BJ (cell line): ENCODE measurements around the gene C1QTNF1. TPM values are rescaled to one million over a fixed set of nuclear protein-coding genes. Genes with fewer than 3 reads are reported as not detected.

Experiments used
- CTCF ChIA-PET: fragments of 350-600 bp; formaldehyde crosslinking; extraction: SDS; loops from one replicate; lab custom pipeline; 2021; ENCODE audit warnings: antibody characterized with exemption, inconsistent platforms; lab: Yijun Ruan, JAX
- POLR2A ChIA-PET: fragments of 300-600 bp; sonication (Branson Sonifier 250); formaldehyde crosslinking; extraction: SDS; loops from one replicate; lab custom pipeline; 2021; ENCODE audit warnings: antibody characterized with exemption; lab: Charles Lee
- DNase-seq: peaks from one replicate; pipeline ENCODE4 v3.0.0-alpha.2; 2011; ENCODE audit warnings: low read depth
- H3K27me3 ChIP-seq: 2 replicates; pipeline ENCODE4 v1.6.0; 2011; ENCODE audit warnings: low read length; ENCODE audit not compliant: control insufficient read depth, insufficient read depth
- H3K36me3 ChIP-seq: 2 replicates; pipeline ENCODE4 v1.5.1; 2011; ENCODE audit warnings: low read length; ENCODE audit not compliant: control insufficient read depth, insufficient read depth
- H3K4me3 ChIP-seq: 2 replicates; pipeline ENCODE4 v1.5.1; 2011; ENCODE audit warnings: low read depth, mild to moderate bottlenecking, control low read depth, low read length
- CTCF ChIP-seq: IDR thresholded peaks from 2 replicates; pipeline ENCODE4 v1.5.1; 2011; ENCODE audit warnings: low read depth, mild to moderate bottlenecking, control low read depth, inconsistent platforms, low read length, moderate library complexity; ENCODE audit not compliant: insufficient read depth
- polyA plus RNA-seq: library from polyadenylated mRNA; depleted of rRNA; stranded (reverse); fragments of >200 nt; gene quantifications from 2 replicates; pipeline ENCODE4 v1.2.3, GENCODE V29; 2011

C1QTNF1 gene
- polyA plus RNA-seq, 1 experiment: 20.7 TPM

- TF ChIP-seq CTCF: no peak
- no peak for DNase-seq
- Histone ChIP-seq H3K27me3 (no peaks in the 10 kb centered on the region), H3K36me3 (peaks cover 2% of the 10 kb centered on the region; the same call in 1 of the 2 replicates), H3K4me3 (no peak overlapping the region)
- ChIA-PET POLR2A (no interaction called here), CTCF (interaction anchor here (1.2 to 3.3 kb wide), 9 partner anchors 10 to 349 kb away, joined by 4 to 61 read pairs (median 30); no protein-coding TSS in a partner anchor)
Measured at GRCh38 chr17:79043191-79043930, 19.4 kb downstream of the C1QTNF1 start.

DNA sequence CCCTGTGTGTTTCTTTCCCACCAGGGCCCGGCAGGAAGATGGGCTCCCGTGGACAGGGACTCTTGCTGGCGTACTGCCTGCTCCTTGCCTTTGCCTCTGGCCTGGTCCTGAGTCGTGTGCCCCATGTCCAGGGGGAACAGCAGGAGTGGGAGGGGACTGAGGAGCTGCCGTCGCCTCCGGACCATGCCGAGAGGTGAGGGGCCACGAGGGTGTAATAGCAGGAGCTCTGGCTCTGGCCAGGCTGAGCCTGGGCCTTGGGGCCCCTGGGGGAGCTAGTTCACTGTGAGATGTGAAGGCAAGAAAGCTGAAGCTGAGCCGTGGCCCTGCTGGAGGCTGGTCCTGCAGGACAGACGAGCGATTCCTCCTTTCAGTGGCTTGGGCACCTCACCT is 20.0 kb downstream of the C1QTNF1 start:
- no peak for DNase-seq
- ChIA-PET POLR2A (no interaction called here), CTCF (interaction anchor here (1.2 to 3.3 kb wide), 11 partner anchors 10 to 348 kb away, joined by 4 to 61 read pairs (median 27); no protein-coding TSS in a partner anchor)

DNA sequence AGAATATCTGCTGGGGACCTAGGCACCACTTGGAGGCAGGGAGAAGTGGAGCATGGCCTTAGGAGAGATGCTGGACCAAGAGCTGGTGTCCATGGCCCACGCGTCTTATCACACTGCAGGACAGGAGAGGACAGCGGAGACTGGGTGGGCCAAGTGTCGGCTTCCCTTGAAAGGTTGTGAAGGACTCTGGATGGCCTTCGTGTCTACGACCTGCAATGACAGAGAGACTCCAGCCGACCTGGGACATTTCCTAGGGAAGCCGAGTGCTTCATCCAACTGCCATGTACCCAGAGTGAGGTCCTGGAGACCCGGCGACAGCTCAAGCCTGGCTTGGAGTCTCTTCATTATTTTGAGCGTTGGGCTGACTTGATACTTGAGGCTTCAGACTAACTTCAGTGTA is 20.5 kb downstream of the C1QTNF1 start:
- no peak for TF ChIP-seq CTCF
- no peak for DNase-seq
- no peaks in the 10 kb centered on the region; the same call in 1 of the 2 replicates for H3K27me3 ChIP-seq
- POLR2A ChIA-PET: no interaction called here
- CTCF ChIA-PET: interaction anchor here (1.2 to 3.3 kb wide), 15 partner anchors 8 to 357 kb away, joined by 3 to 61 read pairs (median 21); no protein-coding TSS in a partner anchor
- H3K4me3 ChIP-seq: no peak overlapping the region
- peaks cover 2% of the 10 kb centered on the region; the same call in 1 of the 2 replicates for H3K36me3 ChIP-seq

More for the DNA sequence above, 20.0 kb downstream of the C1QTNF1 start:
- Histone ChIP-seq H3K4me3 (no peak overlapping the region), H3K27me3 (no peaks in the 10 kb centered on the region; the same call in 1 of the 2 replicates), H3K36me3 (peaks cover 2% of the 10 kb centered on the region; the same call in 1 of the 2 replicates)
- no peak for TF ChIP-seq CTCF

- ChIA-PET POLR2A (no interaction called here), CTCF (interaction anchor here (1.1 to 3.3 kb wide), 25 partner anchors 8 to 356 kb away, joined by 3 to 61 read pairs (median 10); partner anchors contain the start of gene ENGASE)
- TF ChIP-seq CTCF: no peak
- no peak overlapping the region for H3K4me3 ChIP-seq
- H3K36me3 ChIP-seq: peaks cover 2% of the 10 kb centered on the region; the same call in 1 of the 2 replicates
- no peak for DNase-seq
- H3K27me3 ChIP-seq: no peaks in the 10 kb centered on the region; the same call in 1 of the 2 replicates
Measured at GRCh38 chr17:79045001-79045729, 21.2 kb downstream of the C1QTNF1 start.

DNA sequence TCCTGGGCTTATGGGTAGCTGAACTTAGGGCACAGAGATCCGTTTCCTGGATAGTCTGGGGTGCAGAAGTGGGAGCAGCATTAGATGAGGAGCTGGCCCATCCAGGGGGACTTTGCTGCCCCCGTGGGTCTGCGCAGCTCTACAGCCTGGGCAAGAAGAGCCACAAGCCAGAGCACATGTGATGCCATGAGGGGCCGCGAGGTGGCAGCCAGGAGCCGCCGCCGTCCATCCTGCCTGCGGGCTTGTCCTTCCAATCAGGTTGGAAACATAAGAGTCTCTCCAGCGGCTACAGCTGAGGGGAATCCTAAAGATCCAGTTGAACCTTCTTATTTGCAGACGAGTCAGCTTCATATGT is 21.9 kb downstream of the C1QTNF1 start:
- H3K4me3 ChIP-seq: no peak overlapping the region
- peak; percentile 98 for TF ChIP-seq CTCF
- peaks cover 2% of the 10 kb centered on the region; the same call in 1 of the 2 replicates for H3K36me3 ChIP-seq
- H3K27me3 ChIP-seq: no peaks in the 10 kb centered on the region; the same call in 1 of the 2 replicates
- POLR2A ChIA-PET: no interaction called here
- DNase-seq: no peak
- CTCF ChIA-PET: interaction anchor here (0.6 to 3.3 kb wide), 27 partner anchors 9 to 356 kb away, joined by 3 to 61 read pairs (median 9); partner anchors contain the start of gene ENGASE
